Stimulated activated CD4-positive, alpha-beta T cell treated with anti-CD3 and anti-CD28 coated beads, TNF-alpha, amount 100 ng/mL, for 4 hours (primary cell): Measurements from ENCODE around the gene SLC17A5.
"Not testable (repeated sequence)": the region's sequence is repeated elsewhere in the genome, so short reads cannot be mapped to it uniquely, and the experiment has no call there.

Source experiments
- DNase-seq, 3 experiments: peaks; one replicate each; pipeline ENCODE4 v3.0.0-alpha.2; 2020; ENCODE audit warnings: low read depth in 3 of 3

Gene SLC17A5

DNA sequence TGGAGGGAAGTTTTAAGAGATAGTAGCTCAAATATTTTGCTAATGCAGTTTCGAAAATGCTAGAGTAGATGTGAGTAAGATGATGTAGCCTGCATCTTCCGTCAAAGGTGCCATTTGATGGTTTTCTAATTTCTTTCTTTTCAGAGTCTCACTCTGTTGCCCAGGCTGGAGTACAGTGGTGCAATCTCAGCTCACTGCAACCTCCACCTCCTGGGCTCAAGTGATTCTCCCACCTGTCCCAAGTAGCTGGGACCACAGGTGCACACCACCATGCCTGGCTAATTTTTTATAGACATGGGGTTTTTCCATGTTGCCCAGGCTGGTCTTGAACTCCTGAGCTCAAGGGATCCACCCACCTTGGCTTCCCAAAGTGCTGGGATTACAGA, 87.3 kb downstream of the SLC17A5 start:
- DNase-seq = not testable (repeated sequence)

DNA sequence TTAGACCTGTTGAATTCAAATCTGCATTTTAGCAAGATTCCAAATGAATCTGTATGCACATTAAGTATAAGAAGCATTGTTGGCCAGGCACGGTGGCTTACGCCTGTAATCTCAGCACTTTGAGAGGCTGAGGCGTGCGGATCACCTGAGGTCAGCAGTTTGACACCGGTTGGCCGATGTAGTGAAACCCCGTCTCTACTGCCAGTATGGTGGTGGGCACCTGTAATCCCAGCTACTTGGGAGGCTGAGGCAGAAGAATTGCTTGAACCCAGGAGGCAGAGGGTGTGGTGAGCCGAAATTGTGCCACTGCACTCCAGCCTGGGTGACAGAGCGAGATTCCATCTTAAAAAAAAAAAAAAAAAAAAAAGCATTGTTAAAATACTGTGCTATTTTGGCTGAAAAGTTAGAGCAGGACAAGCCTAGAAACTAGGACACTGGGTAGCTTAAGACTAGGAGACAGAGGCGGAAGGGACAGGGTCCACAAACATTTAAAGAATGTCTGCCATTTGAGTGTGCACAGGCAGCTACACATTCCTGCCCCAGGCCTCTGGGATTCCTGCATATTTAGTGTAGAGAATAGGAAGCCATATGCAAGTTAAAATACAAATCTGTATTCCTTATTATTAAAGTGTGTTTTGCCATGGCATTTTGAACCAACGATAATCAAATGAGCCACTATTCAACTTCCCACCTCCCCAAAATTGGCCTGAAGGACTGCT, 87.9 kb downstream of the SLC17A5 start:
- DNase-seq = no peak

DNA sequence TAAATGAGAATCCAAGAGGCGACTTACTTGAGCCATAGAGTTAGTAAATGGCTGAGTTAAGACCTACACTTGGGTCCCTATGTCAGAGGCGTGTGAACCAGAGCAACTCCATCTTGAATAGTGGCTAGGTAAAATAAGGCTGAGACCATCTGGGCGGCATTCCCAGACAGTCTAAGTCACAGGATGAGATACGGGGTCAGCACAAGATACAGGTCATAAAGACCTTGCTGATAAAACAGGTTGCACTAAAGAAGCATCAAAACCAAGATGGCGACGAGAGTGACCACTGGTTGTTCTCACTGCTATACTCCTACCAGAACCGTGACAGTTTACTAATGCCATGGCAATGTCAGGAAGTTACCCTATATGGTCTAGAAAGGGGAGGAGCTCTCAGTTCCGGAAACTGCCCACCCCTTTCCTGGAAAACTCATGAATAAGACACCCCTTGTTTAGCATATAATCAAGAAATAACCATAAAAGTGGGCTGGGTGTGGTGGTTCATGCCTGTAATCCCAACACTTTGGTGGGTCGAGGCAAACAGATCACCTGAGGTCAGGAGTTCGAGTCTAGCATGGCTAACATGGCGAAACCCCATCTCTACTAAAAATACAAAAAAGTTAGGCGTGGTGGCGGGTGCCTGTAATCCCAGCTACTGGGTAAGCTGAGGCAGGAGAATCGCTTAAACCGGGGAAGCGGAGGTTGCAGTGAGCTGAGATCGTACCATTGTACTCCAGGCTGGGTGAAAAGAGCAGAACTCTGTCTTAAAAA, 89.0 kb downstream of the SLC17A5 start:
- DNase-seq = no peak

DNA sequence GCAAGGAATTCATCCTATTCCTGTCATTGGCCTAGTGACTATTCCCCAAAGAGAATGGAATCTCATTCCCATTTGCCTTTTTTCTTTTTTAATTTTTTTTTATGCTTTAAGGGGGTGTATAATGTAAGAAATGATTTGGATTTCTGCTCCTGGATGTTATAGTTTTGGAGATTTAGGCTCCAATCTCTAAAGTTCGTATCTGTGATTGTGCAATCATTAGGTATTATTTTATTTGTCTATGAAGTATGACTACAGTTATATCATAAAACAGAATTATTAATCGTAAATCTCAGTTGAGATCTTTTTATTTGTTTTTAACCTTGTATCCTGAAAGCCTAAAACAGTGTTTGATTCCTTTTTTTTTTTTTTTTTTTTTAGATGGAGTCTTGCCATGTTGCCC, 91.2 kb downstream of the SLC17A5 start:
- DNase-seq = no peak

DNA sequence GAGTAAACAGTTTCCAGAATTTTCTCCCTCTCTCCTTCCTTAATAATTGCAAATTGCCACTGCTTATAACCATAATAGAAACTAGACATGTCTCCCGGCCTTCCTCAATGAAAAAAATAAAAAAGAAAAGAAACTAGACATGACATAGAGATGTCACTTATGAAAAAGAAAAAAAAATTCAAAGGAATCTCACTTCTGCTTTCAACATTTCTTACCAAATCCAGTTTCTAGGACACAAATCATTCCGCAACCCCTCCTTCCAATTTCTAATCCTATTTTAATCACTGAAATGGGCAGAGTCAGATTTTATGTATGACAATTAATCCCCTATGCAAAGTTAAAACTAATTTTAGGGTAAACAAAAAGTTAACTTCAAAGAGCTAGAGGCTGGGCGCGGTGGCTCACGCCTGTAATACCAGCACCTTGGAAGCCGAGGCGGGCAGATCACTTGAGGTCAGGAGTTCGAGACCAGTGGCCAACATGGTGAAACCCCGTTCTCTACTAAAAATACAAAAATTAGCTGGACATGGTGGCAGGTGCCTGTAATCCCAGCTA, 92.9 kb downstream of the SLC17A5 start:
- DNase-seq = no peak

DNA sequence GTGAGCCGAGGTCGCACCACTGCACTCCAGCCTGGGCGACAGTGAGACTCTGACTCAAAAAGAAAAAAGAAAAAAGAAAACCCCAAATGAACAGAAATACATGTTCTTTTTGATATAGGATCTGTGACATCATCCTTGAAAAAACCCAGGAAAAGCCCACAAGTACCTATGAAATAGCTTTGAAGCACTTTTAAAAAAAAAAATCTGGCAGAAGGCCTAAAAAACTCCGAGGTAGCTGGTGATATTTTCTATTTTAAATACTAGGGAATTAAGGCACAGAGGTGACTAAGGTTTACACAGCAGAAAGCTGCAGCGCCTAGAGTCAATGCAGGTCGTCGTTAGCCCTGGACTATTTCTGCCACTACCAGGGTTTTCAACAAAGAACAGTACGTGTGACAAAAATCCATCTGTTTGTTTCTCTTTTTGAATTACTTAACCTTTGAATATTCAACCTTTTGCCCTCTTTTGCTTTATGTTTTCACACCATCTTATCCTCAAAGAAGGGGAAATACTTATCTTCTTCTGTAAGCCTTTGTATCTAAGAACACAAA, 93.5 kb downstream of the SLC17A5 start:
- DNase-seq = no peak

DNA sequence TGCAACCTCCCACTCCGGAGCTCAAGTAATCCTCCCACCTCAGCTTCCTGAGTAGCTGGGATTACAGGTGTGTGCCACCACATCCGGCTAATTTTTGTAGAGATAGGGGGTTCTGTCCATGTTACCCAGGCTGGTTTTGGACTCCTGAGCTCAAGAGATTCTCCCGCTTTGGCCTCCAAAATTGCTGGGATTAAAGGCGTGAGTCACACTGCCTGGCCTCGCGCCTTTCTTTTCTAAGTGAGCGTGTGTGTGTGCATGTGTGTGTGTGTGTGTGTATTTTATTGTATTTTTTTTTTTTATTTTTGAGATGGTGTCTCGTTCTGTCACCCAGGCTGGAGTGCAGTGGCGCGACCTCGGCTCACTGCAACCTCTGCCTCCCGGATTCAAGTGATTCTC, 94.4 kb downstream of the SLC17A5 start:
- not testable (repeated sequence) for DNase-seq

DNA sequence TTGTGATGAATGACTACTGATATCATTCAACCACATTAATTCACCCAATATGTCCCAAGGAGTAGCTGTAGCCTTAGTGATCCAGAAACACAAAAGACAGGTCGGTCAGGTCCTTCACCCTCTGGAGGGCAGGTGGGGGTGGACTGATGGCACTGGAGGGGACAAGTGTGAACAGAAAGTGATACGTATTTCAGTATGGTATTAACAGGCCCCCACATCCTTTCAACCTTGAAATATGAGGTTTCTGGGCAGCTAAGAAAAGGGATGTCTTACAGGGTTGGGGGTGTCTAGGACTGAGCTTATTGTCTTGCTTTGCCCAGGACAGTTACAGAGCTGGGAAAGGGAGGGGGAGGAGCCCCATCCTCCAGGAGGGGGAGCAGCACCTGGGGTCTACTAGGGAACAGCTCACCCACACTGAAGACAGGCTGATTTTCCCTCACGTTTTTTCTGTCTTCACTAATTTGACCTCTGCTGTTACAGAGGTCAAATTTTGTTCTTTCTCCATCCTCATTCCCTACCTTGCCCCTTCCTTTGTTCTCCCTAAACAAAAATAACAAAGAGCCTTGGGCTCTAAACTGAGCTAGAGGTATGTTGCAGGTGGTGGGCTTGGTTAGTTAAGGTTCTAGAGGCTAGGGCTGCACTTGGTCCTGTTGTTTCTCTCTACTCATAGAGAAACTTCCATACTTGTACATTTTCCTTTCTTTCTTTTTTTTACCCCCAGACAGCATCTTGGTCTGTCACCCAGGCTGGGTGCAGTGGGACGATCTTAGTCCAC, 95.0 kb downstream of the SLC17A5 start:
- DNase-seq = no peak

DNA sequence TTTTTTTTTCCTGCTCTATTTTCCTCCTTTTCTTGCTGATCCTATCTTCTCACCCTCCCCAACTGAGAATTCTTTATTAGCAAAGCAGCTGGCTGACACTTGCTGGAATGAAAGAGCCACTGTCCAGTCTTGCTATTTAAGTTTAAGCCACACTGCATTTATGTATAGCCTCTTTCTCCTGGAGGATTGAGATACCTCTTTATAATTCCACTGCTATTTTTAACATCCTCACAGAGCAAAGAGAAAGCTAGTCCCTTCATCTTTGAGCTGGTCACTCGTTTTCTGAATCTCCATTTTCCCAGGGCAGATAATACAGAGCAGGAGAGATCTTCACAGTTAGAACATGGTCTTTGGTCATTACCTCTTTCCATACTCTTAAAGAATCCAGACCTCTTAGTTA, 97.0 kb downstream of the SLC17A5 start:
- no peak for DNase-seq

DNA sequence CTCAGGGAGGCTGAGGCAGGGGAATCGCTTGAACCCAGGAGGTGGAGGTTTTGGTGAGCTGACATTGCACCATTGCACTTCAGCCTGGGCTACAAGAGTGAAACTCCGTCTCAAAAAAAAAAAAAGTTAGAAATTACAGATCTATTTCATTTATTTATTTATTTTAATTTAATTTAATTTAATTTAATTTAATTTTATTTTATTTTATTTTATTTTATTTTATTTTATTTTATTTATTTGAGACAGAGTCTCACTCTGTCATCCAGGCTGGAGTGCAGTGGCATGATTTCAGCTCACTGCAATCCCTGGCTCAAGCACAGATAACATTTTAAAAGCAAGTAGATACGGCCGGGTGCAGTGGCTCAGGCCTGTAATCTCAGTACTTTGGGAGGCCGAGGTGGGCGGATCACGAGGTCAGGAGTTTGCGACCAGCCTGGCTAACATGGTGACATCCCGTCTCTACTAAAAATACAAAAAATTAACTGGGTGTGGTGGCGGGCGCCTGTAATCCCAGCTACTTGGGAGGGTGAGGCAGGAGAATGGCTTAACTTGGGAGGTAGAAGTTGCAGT, 98.3 kb downstream of the SLC17A5 start:
- not testable (repeated sequence) for DNase-seq

DNA sequence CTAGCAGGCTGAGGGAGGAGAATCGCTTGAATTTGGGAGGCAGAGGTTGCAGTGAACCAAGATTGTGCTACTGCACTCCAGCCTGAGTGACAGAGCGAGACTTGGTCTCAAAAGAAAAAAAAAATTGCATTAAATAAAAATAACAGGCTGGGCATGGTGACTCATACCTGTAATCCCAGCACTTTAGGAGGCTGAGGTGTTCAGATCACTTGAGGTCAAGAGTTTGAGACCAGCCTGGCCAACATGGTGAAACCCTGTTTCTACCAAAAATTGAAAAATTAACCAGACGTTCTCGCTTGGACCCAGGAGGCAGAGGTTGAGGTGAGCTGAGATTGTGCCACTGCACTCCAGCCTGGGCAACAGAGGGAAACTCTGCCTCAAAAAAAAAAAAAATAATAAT, 102.7 kb downstream of the SLC17A5 start:
- not testable (repeated sequence) for DNase-seq

DNA sequence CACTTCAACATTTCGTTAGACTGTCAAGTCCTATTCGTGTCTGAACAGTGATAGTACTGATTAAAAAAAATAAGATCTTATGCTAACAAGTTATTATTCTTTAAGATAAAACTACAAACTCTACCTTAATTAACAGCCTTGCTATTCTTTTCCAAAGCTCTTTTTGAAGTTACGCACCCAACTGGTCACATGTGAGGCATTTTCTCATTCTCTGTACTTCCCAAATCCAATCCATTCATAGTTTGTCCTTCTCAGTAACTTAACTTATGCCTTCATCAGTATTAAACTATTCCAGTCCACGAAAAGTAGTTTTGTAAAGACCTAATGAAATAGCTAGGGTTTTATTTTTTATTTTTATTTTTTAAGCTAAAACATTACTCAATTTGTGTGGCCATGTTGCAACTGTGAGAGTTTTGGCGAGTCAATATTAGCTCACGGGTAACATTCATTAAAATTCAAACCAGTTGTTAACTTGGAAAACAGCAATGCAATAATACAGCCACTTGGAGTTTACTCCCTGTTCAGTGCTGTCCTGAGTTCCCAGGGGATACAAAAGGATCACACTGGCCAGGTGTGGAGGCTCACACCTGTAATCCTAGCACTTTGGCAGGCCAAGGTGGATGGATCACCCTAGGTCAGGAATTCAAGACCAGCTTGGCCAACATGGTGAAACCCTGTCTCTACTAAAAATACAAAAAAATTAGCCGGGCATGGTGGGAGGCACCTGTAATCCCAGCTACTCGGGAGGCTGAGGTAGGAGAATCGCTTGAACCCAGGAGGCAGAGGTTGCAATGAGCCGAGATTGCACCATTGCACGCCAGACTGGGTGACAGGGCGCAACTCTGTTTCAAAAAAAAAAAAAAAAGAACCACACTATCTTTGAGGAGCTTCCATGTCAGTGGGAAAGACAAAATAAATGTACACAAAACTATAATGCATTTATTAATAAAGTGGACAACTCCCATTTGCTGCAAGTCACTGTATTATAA, 105.0 kb downstream of the SLC17A5 start:
- DNase-seq = no peak

DNA sequence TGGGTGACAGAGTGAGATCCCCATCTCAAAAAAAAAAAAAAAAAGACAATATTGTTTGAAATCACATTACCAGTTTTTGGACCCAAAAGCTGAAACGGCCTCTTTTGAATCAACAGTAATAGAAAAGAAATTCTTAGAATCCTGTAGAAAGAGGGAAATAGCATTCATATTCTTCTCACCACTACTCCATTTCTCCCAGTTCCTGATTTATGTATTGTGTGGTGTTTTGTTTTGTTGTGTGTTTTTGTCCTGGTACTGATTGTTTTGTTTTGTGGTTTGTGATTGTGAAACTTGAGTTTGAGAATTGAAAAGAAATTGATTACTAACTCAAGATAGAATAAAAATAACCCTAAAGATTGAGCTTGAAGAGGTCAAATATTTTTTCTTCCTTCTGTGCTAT, 106.8 kb downstream of the SLC17A5 start:
- no peak for DNase-seq
